GM19372 (cell line): ENCODE measurements around the gene ITPR1.

Experiments used
- ATAC-seq: cut with Tn5 transposase; IDR thresholded peaks from one replicate; pipeline ENCODE4 v1.9.1; 2021; ENCODE audit warnings: mild to moderate bottlenecking, low read depth, moderate library complexity; ENCODE audit not compliant: unreplicated experiment

ITPR1 gene

DNA sequence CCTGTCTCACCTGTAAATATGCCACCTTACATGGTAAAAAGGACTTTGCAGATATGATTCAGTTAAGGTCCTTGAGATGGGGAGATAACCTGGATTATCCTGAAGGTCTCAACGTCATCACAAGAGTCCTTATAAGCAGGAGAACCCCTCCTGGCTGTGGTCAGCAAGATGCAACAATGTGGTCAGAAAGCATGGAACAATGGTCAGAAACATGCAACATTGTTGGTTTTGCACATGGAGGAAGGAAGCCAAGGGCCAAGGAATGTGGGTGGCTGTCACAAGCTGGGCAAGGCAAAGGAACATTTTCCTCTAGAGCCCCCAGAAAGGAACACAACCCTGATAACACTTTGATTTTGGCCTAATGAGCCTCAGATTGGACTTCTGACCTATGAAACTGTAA is 16.7 kb upstream of the ITPR1 start:
- no peak for ATAC-seq

DNA sequence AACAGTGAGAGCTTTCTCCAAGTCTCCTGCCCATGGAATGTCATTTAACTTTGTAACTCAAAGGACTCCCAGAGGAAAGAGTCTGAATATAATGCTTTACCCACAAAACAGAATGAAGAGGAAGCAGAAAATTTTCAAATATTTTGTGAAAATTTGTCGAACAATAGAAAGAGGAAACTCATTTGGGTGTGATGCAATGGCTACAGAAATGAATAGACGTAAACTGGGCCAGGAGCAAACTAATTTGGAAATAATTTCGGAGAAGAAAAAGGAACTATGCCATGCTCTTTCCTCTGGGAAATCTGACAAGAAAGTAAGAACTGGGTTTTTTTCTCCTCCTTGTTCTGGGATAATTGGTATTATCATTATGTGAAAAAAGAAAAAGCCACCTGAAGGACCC is 14.9 kb upstream of the ITPR1 start:
- ATAC-seq, result no peak

DNA sequence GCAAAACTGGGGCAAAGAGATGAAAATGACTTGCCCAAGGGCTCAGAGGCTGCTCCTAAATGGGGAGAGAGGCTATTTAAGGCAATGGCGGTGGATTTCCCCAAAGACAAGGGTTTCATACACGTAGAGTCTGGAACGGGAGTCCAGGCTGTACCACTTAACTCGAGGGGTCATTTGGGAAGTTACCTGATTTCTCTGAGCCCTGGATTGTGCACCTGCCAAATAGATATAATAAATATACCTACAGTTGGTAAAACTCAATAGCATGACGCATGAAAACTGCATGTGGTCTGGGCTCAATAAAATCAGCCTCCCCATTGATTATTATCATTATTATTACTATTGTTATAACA is 1.3 kb upstream of the ITPR1 start:
- ATAC-seq, result no peak

DNA sequence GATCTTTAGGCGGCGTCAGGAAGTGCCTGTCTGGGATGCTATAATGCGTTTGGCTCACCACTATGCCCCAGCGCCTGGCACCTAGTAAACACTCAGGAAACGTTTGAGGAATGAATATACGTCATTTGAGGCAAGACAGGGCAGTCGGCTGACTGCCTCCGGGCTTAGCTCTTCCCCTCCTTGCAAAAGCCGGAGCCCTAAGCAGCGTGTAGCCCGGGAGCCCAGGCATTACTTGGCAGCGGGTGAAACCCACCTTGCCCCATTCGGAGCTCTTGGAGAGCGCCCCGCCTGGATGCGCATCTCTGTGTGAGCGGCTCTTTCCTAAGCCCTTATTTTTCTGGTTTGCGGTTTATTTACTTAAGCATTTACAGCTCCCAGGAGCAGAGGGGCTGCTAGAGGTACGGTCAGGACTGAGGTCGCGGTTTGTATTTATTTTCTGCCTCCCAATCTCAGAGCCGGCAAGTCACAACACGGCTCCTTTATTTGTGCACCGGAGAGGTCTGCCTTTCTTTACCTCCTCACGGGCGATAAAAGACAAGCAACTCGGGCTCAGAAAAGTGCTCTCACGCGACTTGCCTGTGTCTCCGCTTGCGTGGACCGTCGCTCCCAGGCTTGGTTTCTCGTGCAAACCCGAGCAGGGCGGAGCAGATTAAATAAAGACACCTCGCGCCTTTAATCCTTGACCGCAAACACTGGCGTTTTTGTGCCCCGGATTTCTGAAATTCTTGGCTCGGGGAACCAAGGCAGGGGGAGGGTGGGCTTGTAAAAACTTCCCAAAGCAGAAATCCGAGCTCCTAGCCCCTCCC is 737 bp upstream of the ITPR1 start:
- no peak for ATAC-seq

DNA sequence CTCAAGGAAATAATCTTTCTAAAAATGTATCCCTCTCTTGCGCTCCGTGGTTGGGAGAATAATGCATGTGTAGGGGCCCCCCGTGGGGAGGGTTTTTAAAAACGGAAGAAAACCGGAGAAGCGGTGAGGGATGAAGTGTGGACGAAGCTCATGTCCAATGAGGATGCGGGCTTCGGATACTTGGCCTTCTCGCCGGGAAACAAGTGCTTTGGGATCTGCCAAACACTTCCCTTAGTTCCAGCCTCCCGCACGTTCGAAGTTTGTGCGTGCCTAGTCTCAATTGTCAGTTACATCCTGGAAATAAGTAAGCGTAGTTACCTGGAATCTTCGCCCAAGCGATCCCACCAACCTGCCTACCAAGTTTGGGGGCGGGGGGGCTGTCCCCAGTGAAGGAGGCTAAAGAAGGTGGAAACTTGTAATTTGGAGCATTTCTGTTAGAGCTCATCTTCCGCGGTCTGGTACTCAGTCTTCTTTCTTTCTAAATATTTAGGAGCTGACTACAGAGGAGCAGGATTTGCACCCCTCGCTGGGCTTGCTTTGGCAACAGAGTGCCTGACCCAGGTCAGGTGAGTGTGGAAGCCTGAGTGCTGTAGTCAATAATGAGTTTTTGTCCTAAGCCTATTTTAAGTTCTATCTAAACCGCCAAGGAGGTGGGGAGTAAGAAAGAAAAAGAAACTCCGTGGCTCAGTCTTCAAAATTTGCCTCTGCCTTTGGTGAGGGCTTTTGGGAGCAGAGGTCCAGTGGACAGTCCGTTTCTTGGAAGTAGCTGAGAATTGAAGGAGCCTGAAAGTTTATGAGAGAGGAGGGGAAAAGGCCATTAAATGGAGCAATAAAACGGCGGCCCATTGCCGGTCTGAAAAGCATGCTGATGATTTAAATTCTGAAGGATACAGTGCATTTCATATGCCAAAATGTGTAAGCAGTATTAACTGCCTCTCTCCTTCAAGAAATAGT is 1.1 kb downstream of the ITPR1 start:
- ATAC-seq, result no peak

DNA sequence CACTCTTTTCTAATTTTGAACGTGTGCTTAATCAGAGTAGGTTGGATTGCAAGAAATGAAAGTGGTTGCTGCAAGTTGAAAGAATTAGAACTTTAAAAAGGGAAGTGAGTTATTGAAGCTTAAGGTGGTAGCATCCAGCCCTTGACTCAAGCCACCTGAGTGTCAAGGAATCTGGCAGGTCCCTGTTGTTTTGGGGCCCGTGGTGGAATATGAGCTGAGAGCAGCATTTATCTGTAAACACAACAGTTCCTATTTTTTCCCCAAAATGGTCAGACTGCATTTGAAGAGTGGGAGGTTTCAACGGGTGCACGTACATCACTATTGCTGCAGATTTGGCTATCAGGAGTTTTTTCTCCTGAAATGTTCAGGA is 1.7 kb downstream of the ITPR1 start:
- ATAC-seq, result no peak

DNA sequence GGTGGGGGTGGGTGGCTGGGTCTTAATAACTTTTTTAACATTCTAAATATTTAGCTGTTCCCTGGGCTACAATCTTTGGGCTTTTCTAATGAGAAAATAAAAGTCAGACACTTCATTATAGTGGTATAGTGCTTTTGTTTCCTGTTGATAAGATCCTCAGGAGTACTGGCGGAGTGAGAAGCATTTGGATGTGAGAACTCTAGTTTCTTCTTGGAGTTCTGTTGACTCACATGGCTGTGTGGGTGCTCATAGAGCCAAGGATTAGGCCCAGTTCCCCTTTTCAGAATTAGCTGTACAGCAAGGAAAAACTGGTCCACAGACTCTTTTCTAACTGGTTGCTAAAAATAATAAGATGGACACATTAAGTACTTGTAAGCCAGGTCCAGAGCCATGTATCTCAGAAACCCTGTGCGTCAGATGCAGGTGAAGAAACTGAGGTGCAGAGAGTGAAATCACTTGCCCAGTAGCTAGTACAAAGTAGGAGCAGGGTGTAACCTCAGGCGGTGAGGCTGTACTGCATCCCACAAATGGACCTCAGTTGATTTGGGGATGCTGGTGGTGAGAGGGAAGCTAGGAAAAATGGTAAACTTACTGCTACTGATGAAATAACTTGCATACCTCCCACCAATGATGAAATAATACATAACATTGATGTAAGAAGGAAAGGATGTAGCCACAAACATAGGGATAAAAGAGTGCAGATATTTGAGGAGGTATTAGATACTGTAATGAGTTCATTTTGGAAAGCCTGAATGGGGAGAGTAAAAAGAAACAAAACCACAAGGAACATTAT is 2.3 kb downstream of the ITPR1 start:
- no peak for ATAC-seq

DNA sequence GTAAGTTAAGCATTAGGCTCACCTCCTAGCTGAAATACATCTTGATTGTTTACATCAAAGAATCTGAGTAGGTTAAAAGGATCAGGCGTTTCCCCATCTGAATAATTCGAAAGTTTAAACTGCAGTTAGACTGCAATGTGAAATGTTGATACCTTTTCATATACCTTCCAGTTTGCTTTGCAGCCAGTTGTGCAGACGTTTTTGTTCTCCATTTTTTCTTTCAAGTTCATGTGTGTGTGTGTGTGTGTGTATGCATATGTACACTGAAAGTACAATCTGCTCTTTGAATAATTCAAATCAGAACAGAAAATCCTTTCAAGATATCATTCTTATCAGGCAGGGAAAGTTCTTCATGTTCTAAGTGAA is 2.9 kb downstream of the ITPR1 start:
- no peak for ATAC-seq

DNA sequence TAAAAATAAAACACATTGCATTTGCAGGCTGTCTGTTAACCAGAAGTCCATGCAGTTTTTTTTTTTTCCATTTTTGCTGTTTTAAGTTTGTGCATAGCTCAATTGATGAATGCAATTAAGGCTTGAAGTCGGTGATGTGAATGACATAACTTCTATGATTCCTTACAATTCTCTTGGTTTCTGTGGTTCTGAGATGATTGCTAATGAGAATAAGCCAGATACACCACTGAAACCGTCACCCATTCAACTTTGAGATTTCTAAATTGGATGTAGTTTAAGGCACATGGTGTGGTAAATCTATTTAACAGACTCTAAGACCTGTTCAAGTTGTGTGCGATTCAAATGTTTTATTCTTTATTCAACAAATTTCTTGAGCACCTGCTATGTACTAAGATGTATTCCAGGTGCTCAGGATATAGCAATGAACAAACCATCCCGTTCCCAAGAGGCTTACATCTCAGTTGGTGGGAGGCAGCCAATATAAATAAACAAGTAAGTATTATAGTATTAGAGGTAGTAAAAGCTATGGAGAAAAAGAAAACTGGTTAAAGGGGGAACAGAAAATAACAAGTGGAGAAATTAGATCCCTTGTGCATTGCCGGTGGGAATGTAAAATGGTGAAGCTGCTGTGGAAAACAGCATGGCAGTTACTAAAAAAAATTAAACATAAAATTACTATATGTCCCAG is 4.0 kb downstream of the ITPR1 start:
- no peak for ATAC-seq

DNA sequence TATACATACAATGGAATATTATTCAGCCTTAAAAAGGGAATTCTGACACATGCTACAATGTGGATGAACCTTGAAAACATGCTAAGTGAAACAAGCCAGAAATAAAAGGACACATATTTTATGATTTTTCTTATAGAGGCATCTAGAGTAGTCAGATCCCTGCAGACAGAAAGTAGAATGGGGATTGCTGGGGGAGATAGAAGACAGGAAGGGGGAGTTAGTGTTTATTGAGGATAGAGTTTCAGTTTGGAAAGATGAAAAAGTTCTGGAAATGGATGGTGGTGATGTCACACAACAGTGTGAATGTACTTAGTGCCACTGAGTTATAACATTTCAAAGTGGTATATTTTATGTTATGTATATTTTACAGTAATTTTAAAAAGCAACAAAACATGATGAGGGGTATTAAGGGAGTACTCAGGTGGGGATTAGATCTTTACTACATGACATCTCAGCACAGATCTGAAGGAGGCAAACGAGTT is 4.7 kb downstream of the ITPR1 start:
- no peak for ATAC-seq

DNA sequence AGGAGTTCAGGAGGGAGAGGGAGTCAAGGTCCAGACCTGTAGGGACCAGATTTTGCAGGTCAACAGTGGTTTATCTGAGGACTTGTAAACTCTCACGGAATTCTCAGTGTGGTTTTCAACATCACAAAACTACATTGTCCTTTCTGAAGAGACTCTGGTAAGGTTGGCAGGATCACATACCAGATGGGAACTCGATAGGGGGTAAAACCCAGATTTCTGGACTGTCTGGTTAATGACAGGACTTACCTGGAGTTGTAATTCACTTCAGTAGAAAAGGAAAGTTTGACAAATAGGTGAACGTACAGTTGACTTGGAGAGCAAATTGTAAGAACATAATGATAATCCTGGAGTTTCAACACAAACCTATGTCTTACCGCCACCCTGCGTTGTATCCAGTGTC is 5.3 kb downstream of the ITPR1 start:
- ATAC-seq, result no peak

DNA sequence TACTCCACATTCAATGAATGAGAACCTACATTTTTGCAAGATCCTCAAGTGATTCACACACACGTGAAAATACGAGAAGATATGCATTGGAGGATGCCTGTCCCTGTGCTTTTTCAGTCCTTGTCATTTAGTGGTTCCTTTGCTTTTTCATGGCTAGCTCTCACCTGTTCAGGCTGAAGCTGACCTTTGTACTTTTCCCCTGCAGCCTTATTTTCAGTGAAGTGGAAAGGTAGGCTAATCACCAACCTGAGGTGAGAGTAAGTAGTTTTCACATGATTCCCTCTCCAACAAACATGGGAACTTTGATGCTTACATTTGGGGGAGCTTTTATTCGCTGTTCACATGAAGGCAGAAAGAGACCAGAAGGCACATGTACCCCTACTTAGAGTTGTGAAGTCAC is 8.3 kb downstream of the ITPR1 start:
- no peak for ATAC-seq

DNA sequence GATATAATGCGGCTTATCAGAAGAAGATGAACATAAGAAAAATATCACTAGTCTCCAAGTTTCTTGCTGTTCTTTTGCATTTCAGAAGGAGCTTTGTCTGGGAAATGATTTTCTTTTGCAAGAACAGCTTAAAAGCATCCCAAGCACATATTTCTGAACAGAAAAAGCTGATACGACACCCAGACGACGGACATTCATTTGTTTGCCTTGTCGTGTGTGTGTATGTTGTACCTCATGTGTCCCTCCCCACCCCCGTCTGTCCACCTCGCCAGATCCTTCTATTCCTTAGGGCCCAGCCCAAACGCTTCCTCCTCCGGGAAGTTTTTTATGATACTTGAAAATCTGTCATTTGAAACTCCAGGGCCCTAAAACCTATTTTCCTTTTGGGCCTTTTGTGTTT is 8.8 kb downstream of the ITPR1 start:
- ATAC-seq, result no peak

DNA sequence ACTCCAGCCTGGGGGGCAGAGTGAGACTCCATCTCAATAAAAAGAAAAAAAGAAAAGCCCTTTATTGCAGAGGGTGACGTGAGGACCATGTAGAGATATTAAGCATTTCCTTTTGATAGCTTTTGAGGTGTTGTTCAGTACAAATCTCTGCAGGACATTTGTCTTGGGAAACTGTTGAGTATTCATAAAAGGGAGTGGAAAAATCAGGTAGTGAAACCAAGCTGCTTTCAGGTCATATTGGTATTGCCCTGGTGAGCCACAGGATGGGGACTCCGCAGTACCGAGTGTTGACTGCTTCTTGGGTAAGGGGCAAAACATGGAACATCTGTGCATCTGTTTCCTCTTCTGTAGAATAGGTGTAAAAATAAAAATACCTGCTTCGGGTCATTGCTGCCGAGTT is 9.9 kb downstream of the ITPR1 start:
- ATAC-seq, result peak; percentile 53

DNA sequence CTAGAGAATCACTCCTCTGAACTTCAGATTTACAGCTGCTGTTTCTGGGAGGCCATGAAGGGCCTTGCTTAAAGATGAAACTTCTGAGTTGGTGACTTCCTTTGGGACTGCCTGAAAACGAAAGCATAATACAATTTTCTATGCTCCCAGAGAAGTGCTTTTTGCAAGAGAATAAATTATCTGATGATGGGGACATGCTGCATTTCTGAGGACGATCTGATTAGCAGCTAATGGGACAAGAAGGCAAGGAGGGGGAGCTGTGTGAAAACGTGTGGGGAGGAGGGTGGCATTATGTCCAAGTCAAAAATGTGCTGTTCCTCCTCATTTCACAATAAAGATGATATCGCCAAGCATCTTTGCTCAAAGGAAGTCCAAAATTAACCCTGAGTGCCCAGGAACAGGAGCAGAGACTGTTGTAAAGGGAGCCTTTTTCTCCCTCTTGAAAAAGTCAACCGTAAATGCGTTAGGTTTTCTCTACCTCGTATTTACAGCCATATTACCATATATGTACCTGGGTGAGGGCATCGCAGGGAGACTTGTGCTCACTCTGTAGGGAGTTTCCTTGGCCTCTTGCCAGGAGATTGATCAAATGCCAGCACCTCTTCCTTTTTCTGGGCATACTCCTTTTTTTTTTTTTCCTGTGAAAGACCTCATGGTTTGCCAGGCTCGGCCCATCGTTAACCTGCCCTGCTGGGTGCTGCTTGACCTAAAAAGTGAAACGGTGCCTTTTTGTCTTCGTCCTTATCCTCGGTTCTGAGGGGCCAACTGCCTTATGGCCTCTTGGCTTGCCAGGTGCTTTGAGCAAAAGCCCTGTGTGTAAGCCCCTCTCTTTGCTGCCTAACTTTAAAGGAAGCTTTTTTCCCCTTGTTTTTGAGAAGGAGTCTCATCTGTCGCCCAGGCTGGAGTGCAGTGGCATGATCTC is 11.5 kb downstream of the ITPR1 start:
- ATAC-seq, result no peak

DNA sequence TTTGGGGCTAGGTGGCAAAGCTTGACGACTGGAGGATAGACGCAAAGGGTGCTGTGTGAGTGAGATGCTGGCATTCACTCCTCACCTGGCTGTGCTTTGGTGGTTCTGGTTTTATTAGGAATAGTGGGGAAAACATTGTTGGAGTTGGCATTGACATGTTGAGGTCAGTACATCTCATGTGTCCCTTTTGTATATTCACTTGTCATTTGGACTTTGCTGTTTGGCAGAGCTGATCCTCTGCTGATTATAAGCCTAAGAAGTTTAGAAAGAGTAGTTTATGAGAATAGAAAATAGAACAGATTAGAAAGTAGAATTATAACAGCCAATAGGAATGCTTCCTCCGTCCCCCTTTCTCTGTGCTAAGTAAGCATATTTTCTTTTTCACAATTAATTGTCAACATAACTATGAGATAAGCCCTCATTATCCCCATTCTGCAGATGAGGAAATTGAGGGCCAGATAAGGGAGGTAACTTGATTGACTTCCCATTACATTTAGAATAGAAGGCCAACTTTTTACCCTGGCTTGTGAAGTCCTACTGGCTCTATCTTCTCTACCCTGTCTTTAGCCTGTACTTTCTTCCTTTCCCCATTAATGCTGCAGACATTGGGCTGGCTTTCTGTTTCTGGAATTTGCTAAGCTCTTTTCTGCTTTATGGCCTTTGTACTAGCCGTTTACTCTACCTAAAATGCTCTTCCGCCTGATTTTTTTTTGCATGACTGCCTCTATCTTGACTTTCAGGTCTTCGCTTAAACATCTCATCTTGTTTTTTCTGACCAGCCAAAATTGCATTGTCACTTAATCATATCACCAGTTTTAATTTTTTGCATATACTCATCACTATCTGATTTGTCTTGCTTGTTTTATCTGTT is 12.8 kb downstream of the ITPR1 start:
- ATAC-seq, result no peak

DNA sequence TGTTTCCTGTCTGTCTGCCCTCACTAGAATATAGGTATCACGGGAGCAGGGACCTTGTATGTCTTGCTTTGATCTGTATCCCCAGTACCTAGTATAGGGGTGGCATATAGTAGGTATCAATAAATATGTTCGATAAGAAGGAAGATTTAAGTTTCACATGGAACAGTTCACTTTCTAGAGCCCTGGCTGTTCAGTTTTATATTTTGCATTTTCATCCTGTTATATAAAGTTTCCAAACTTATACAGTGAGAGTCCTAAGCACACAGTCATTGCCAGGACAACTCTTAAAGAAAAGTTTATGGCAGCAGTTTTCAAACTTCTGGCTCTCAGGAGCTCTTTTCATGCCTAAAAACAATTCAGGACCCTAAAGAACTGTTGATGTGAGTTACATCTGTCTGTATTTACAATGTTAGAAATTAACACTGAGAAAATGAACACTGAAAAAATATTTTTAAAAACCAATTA is 13.4 kb downstream of the ITPR1 start:
- ATAC-seq, result no peak

DNA sequence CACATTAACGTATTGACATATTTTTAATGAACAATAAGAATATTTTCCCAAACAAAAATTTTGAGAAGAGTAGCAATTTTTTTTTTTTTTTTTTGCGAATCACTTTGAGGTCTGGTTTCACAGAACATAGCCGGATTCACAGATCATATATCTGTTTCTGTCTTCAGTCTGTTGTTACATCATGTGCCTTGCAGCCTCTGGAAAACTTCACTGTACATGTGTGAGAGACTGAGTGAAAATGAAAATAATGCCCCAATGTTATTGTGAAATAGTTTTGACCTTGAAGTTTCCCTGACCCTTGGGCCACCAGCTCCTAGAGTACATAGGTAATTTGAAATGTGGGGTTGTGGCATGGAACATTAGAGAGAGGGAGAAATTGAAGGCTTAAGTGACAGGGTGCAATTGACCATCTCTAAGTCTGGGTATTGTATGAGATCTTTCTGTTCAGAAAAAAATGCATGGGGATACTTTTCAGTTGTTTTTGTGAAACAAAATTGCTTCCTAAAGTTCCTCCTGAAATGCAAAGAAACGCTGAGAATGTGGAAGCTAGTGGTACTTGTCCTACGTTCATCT is 14.0 kb downstream of the ITPR1 start:
- no peak for ATAC-seq
